Kidney (tissue), 14 donors: ENCODE measurements around the gene AEBP1. TPM values are rescaled to one million over a fixed set of nuclear protein-coding genes. Genes with fewer than 3 reads are reported as not detected.

Experiments used
- DNase-seq, 5 donors: peaks; one replicate each; pipeline ENCODE4 v3.0.0-alpha.2; 2013 to 2020
- FAIRE-seq: peaks from 2 replicates; lab custom pipeline; 2012; peaks lifted over from hg19 to GRCh38; lab: Jason Lieb, UNC
- H3K27ac ChIP-seq, 2 donors: one replicate each; pipeline ENCODE4 v1.7.0; 2013; ENCODE audit warnings: low read depth in 2 of 2, low read length in 2 of 2, inconsistent platforms in 1 of 2
- H3K27me3 ChIP-seq: one replicate; pipeline ENCODE4 v1.7.1; 2013; ENCODE audit warnings: low read length, inconsistent platforms; ENCODE audit not compliant: control insufficient read depth, insufficient read depth
- H3K36me3 ChIP-seq, 3 donors: one replicate each; pipeline versions ENCODE4 v1.7.0 to v1.7.1; 2013; ENCODE audit warnings: low read length in 3 of 3, control low read depth in 1 of 3, inconsistent platforms in 1 of 3; ENCODE audit not compliant: insufficient read depth in 3 of 3, control insufficient read depth in 2 of 3
- H3K4me1 ChIP-seq, 3 donors: one replicate each; pipeline versions ENCODE4 v1.7.0 to v1.7.1; 2013; ENCODE audit warnings: low read length in 3 of 3, inconsistent platforms in 1 of 3, low read depth in 1 of 3; ENCODE audit not compliant: control insufficient read depth in 2 of 3, insufficient read depth in 2 of 3
- H3K4me3 ChIP-seq, 3 donors: one replicate each; pipeline versions ENCODE4 v1.7.0 to v1.8.1; 2013; ENCODE audit warnings: low read length in 3 of 3, control low read depth in 1 of 3, inconsistent platforms in 1 of 3
- H3K9ac ChIP-seq, 3 donors: one replicate each; pipeline versions ENCODE4 v1.7.0 to v1.7.1; 2013; ENCODE audit warnings: low read length in 3 of 3, control low read depth in 1 of 3, inconsistent platforms in 1 of 3
- H3K9me3 ChIP-seq, 3 donors: one replicate each; pipeline versions ENCODE4 v1.7.0 to v1.7.1; 2013; ENCODE audit warnings: low read length in 3 of 3, control low read depth in 1 of 3, inconsistent platforms in 1 of 3; ENCODE audit not compliant: control insufficient read depth in 2 of 3, insufficient read depth in 1 of 3
- CTCF ChIP-seq: IDR thresholded peaks from 3 replicates; pipeline ENCODE4 v1.5.1; 2012; ENCODE audit warnings: mild to moderate bottlenecking, moderate library complexity, borderline replicate concordance; ENCODE audit not compliant: insufficient read depth; ENCODE audit errors: extremely low read depth
- intact Hi-C: fragments of 100-400 bp; cut with DNase I; formaldehyde crosslinking; loops from one replicate; pipeline ENCODE4 v1.11.1; 2022
- polyA plus RNA-seq: library from polyadenylated mRNA; stranded (reverse); fragments of 350-450 nt; fragmentation: Illumina TruSeq; extraction: RNeasy Lipid Tissue Mini Kit (QIAGEN cat#74804); gene quantifications from one replicate; pipeline ENCODE4 v1.2.3, GENCODE V29; 2014; ENCODE audit warnings: low read depth, low replicate concordance; ENCODE audit not compliant: insufficient read depth
- total RNA-seq: library from RNA; stranded (reverse); fragmentation: NEBNext Ultra II Directional; extraction: Animal tissue kit (Norgen Biotek cat#: 25700); gene quantifications from one replicate; pipeline ENCODE4 v1.2.1, GENCODE V29; 2021
- donor health status: control.
- donor health status: control.
- donor health status: control.
- donor health status: control.
- donor health status: control.
- donor health status: DM: yes; HTN: yes; CAD: no.
- donor health status: Normal renal cell carcinoma (clear cell type).

The AEBP1 gene
- total and polyA plus RNA-seq, 2 donors from 2014 or later: 89.4 to 164 TPM

- Histone ChIP-seq H3K36me3 (no peaks in the 10 kb centered on the region), H3K27ac (no peak overlapping the region), H3K4me3 (no peak overlapping the region), H3K9ac (no peak overlapping the region), H3K9me3 (no peaks in the 10 kb centered on the region), H3K4me1 (no peaks in the 10 kb centered on the region), H3K27me3 (no peaks in the 10 kb centered on the region)
- DNase-seq: peak in 1 of 5 donors; percentile 26
- TF ChIP-seq CTCF: no peak
- no peak for FAIRE-seq
- intact Hi-C loops: no loop called here
Observed at GRCh38 chr7:44158873-44159631, 54.9 kb downstream of the AEBP1 start.

- intact Hi-C loops: no loop called here
- H3K27ac ChIP-seq: no peak overlapping the region
- no peak overlapping the region for H3K4me3 ChIP-seq
- H3K4me1 ChIP-seq: no peaks in the 10 kb centered on the region
- H3K9ac ChIP-seq: no peak overlapping the region
- H3K27me3 ChIP-seq: no peaks in the 10 kb centered on the region
- H3K36me3 ChIP-seq: no peaks in the 10 kb centered on the region
- no peaks in the 10 kb centered on the region for H3K9me3 ChIP-seq
- DNase-seq: peak in 1 of 5 donors; percentile 16
- TF ChIP-seq CTCF: no peak
- no peak for FAIRE-seq
Observed at GRCh38 chr7:44159824-44160630, 55.9 kb downstream of the AEBP1 start.

- H3K4me3 ChIP-seq: no peak overlapping the region
- no peak for DNase-seq
- no peak overlapping the region for H3K9ac ChIP-seq
- no peak for FAIRE-seq
- no peaks in the 10 kb centered on the region for H3K27me3 ChIP-seq
- no peak overlapping the region for H3K27ac ChIP-seq
- TF ChIP-seq CTCF: no peak
- H3K4me1 ChIP-seq: no peaks in the 10 kb centered on the region
- intact Hi-C loops: no loop called here
- no peaks in the 10 kb centered on the region for H3K36me3 ChIP-seq
- H3K9me3 ChIP-seq: no peaks in the 10 kb centered on the region
Observed at GRCh38 chr7:44161371-44161770, 57.2 kb downstream of the AEBP1 start.
